Measurements from ENCODE around the gene HOXC5.

HOXC5 gene

DNA sequence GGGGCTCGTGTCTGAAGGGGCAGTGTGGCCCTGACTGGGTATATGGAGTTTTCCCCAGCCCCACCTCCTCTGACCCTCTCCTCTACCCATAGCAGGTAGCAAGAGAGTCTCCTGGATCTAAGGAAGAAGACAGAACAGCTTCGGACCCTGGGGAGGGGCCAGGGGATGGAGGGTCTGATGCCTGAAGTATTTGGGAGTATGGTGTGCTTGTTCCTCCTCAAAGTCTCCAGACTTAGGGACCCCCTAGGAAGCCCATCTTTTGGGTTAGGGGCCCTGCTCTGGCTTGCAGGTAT lies 24.6 kb upstream of the HOXC5 start:
- no peak for DNase-seq

DNA sequence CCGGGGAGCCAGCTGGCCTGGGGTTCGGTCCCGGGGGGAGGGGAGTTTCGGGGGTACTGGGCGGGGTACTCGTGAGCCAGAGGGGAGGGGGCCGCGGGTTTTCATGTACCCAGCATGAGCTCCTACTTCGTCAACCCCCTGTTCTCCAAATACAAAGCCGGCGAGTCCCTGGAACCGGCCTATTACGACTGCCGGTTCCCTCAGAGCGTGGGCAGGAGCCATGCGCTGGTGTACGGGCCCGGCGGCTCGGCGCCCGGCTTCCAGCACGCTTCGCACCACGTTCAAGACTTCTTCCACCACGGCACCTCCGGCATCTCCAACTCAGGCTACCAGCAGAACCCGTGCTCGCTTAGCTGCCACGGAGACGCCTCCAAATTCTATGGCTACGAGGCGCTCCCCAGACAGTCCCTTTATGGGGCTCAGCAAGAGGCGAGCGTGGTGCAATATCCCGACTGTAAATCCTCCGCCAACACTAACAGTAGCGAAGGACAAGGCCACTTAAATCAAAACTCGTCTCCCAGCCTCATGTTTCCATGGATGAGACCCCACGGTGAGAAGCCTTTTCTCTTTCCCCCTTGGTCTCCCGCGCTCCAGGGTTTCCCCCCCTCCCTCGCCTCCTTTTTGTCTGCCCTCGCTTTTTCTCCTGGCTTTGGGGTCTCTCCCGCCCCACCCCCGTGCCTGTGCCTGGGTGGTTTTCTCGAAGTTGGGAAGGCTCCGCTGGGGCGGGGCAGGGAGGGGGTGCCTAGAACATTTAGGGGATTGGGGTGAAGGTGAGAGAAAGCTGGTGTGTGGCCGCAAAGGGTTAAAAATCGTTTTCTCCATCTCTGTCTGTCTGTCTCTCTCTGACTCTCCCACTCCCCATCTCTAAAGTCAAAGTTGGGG lies 23.4 kb upstream of the HOXC5 start:
- peak; percentile 46 for DNase-seq

DNA sequence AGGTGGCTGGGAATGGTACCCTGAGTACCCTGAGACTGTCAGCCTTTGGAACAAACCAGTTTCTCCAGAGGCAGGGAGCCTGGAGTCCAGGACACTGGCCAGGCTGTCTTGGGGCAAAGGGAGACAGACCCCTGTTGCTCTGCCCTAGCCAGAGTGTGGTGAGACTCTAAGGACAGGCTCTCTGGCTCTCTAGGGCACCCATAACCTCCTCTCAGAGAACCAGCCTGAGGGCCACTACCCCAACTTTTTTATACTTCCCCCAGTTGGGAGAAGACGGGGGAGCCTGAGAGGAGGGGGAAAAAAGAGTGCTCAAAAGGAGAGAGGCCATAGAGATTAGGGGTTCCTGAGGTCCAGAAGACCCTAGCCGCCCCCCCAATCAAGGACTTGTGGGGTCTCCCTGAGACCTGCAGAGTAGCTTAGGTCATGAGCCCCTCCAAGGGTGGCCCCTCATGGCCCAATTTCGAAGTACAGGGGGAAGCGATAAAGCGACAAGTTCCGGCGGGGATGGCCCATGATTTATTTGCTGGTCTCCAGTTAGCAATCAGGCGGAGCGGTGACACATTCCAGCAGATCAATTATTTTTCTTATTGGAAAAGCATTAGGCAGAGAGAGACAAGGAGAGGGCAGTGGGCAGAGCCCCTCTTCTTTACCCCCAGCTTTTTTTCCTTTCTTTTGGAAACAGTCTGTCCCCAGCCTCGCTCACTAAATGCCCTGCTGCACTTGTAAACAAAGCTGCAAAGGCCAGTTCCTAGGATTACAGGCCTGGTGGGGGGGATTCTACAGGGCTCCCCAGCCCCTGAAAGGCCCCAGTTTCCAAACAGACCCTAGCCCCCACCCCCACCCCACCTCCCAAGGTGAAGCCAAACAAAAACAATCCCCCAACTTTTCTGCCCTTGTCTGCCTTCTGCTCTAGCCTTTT lies 22.5 kb upstream of the HOXC5 start:
- DNase-seq = no peak

DNA sequence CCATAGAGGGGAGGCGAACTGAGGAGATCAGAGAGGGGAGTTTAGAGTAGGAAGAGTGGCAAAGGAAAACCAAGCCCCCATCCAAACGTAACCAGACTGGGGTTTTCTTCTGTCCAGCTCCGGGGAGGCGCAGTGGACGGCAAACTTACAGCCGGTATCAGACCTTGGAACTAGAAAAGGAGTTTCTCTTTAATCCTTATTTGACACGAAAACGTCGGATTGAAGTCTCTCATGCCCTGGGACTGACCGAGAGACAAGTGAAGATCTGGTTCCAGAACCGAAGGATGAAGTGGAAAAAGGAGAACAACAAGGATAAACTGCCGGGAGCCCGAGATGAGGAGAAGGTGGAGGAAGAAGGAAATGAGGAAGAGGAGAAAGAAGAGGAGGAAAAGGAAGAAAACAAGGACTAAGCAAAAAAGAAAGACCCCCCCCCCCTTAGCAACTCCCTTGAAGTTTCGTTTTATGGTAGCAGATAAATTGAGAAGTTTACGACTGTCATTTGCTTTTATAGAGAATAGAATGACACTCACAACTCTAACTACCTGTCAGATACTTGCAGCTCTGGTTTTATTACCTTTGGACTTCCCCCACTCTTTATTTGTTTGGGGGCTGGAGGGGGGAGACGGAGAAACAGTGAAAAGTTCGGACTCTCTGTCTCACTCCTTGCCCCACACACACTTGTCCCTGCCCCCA lies 21.7 kb upstream of the HOXC5 start:
- DNase-seq = no peak

DNA sequence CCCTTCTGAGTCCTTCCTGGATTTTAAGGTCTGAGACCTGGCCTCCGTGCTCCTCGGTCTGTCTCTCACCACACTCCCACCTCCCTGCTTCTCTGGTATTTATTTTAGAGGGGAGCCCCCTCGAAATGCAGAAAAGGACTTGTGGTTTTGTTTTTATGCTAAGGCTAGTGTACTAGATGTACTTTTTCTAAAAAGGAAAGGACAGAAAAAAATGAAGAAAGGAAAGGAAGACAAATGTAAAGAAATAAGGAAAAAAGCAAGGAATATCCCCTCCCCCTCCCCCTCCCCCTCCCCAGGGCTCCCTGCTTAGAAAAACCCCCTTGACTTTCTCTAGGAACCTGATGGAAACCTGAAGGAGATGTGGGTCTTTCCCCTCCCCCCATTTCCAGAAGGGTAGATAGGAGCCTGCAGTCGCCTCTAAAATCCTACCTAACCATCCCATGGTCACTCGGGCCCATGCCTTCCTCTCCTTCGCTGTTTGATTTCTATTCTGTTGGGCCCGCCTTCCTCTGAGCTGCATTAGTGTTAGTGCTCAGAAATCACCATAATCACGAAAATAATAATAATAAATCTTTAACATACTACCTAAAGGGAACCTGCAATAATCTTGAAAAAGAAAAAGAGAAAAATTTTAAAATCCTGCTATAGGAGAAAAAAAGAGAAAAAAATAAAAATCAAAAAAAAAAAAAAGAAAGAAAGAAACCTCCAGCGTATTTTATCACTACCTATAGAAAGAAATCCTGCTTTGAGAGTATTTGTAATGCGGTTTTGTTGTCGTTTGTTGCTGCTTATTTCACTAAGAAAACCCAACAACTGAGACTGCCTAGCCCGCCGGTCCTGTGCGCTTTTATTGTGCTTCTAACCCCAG lies 21.0 kb upstream of the HOXC5 start:
- no peak for DNase-seq

DNA sequence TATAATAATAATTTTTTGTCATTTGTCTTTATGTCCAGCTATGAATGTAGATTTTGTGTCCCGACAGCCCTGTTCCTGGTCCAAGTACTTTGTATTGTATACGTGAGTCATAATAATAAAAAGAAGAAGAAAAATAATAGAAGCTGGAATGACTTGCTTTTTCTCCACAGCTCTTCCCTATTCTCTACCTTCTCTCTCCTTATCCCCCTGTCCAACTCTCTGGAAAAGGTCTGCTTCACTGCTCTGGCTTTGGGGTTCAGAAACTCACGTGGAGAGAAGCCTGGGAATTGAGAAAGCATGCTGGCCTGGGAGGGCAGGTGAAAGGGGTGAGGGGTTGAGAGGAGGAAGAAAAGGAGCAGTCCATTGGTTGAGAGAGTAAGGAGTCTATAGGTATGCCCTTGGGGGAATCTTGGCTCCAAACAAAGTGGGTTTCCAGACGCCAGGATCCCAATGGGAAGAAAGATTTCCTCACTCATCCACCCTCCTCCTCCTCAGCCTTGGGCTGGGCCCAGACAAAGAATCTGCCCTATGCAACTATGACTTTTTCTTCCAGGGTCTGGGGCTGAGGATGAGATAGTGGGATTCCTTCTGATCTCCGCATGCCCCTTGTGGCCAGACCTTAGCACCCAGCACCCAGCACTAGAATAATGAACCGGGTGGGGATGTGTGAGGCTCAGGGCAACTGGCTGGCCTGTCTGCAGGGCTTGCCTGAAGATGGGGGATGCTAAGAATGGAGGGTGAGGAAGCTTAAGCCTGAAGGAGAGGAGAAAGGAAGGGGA lies 20.0 kb upstream of the HOXC5 start:
- DNase-seq = no peak

DNA sequence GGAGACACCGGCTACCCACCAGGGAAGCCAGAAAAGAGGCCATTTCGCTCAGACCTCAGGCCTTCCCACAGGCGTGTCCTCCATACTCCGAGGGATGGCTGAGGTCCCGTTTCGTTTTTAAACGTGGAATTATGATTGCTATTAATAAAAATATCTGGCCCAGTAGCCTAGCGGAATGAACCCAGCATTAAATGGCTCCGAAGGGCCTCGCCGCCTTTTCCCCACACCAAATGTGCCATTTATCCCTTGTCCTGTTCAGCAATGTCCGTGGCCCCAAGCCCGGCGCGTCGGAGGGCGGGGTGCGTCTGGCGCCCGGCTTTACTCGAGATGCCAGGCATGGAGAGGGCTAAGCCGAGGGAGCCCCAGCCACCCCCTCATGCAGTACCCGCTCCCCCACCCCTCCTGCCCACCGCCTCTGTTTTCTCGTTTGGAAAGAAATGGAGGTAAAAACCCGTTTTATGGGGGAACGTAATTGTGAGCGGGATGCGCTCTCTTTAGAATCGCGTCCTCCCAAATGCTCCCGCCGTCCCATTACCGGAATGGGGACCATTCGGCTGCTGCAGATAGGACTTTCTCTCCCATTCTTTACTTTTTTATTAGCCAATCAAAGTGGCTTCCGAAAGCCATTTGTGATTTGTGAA lies 18.4 kb upstream of the HOXC5 start:
- no peak for DNase-seq

DNA sequence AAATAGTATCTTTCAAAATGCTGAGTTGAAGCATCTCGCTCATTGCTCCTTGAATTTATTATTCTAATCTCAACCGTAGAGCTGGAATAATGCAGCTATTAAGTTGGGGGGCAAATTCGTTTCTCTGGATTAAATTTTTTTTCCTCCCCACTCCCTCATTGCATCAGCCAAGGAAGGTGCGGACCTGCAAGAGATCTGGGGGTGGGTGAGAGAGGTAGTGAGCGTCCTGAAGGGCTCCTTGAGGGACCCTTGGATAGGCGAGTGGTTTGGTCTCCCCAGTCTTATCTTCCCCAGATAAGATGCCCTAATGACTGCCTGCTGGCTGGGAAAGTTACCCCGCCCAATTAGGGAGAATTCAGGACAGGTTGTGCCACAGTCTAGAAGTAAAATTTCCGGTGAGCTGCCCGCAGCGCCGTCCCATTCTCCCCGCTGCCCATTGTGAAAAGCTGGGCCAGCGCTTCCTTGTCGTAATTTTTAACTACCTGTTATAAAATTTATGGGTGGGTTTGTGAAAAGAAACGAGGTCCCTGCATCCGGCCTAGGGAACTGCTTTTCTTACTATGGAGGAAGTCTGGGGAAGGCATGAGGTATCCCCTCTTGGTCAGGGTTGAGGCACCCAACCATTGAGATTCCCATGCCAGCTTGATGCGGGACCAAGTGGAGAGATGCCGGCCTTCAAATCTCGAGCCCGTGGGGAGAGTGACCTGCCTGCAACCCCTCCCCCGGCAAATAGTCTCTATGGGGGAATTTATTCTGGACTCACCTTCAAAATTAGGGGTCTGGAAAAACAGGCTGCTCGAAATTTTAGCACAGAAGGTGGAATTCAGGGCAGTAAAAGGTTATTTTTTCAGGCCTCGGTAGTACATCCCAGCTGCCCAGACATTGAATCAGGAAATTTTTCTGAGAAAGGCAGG lies 17.6 kb upstream of the HOXC5 start:
- no peak for DNase-seq

DNA sequence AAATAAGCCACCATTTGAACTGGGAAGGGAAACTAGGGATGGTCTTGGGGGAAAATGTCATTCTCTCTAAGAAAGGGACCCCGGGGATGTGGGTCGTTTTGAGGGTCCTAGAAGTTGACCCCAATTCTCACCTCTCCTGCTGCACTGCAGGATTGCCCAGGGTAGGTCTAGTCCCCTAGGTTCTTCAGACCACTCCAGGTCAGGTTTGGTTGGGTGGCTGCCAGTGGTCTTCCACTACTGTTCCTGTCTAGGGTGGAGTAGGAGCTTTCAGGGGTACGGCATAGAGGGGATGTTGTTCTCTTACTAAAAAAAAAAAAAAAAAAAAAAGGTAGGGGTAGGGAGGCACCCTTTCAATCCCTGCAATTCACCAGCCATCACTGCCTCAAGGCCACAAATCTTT lies 16.8 kb upstream of the HOXC5 start:
- DNase-seq = no peak

DNA sequence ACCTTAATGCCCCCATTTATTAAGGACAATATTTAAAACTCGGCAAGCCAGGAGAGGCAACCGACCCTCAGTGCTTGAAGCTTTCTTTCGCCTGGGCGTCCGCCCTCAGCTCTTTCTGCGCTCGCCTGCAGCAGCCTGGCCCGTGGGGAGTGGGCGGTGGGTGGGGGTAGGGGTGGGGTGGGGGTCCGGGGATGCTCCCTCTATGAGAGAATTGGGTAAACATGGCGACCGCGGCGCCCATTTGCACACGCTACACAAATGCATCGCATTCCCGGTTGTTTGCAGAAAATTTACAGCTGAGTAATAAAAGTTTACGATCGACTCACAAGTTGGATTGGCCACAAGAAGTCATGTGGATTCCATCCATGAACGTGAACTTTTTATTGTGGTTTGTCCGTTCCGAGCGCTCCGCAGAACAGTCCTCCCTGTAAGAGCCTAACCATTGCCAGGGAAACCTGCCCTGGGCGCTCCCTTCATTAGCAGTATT lies 16.3 kb upstream of the HOXC5 start:
- no peak for DNase-seq

DNA sequence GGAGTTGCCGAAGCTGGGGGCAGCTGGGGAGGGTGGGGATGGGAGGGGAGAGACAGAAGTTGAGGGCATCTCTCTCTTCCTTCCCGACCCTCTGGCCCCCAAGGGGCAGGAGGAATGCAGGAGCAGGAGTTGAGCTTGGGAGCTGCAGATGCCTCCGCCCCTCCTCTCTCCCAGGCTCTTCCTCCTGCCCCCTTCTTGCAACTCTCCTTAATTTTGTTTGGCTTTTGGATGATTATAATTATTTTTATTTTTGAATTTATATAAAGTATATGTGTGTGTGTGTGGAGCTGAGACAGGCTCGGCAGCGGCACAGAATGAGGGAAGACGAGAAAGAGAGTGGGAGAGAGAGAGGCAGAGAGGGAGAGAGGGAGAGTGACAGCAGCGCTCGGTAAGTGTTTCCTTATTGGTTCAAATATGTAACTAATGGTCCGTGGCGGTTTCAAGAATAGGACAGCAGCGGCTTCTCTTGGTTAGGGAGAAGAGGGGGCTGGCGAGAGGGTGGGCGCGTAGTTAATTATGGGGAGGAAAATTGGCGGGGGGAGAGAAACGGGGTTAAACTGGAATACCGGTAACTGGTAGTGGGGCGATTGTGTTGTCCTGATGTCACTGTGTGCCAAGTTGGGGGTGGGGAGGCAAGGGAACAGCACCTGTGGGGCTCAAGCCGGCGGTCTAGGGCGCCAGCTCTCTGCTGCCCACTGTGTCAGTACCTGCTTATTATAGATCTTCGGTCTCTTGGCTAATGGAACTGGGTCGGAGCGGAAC lies 15.6 kb upstream of the HOXC5 start:
- no peak for DNase-seq

DNA sequence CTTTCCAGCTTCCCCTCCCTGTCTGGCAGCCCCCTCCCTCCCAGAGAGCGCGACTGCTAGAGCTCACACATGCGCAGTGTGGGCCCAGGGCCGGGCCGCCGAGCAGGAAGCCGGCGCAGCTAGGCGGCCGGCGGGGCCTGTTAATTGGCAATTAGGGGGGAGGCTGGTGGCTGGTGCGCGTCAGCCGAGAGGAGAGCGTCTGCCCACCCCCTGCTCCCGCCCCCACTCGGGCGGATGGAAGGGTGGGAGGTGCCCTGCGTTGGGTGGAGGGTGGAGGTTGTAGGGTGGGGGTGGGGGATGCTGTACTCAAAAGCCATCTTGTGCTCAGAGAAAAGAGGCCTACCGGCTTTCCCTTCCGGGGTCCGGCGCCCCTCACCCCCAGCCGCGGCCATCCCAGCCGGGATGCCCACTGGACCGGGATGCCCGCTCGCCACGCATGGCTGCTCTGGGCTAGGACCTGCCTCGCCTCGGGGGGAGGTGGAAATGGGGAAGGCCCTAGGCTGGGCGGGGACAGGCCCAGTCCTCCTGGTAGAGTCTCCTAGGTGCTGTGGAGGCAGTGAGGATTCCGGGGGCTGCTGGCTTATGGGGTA lies 14.9 kb upstream of the HOXC5 start:
- DNase-seq = peak; percentile 69

DNA sequence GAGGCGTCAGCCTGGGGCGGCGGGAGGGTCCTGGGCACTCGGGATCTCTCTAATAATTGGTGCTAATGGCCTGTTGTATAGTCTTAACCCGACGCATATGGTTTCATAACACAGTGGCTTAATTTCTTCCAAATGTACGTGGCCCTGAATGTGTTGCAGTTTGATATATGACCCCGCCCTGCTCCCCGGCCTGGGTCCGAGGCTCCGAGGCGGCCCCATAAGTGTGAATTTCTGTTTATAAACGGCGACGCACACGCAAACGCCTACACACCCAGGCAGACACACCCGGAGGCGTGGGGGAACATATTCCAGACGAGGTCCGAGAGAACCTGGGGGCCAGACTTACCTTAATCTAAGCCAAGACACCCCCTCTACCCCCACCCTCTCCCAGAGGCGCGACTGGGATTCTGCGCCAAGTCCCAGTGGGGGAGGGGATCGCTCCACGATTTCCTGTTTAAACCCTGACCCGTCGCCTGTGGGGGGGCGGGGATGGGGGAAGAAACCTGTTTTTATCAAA lies 14.3 kb upstream of the HOXC5 start:
- no peak for DNase-seq

DNA sequence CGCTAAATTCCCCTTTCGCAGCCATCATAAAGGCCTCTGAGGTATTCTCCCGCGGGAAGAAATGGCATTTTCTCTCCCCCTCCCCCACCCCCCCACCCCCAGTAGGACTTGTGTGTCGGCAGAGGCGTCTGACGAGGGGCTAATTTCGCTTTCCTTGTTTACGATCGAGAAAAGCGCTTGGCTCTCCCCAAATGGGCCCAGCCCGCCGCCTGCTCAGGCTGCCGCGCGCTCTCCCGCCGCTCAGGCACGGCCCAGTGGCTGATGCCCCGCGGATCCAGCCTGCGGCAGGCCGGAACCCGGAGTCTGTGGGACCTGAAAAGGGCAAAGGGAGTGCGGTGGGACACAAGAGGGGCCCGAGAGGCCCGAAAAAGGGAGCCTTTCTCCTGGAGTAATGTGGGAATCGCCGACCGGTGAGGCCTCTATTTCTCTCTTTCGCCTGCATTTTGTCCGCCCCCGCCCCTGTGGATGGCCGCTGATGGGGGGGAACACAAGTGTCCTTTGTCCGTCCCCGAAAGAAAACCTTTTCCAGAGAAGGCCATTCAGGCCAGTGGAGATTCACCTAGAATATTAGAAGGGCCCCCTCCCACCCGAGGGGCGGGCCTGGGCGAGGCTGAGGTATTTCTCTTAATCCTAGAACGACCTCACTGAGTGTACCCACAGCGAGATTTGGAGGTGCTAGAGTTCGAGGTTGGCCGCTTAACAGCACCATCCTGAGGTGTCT lies 13.6 kb upstream of the HOXC5 start:
- no peak for DNase-seq

DNA sequence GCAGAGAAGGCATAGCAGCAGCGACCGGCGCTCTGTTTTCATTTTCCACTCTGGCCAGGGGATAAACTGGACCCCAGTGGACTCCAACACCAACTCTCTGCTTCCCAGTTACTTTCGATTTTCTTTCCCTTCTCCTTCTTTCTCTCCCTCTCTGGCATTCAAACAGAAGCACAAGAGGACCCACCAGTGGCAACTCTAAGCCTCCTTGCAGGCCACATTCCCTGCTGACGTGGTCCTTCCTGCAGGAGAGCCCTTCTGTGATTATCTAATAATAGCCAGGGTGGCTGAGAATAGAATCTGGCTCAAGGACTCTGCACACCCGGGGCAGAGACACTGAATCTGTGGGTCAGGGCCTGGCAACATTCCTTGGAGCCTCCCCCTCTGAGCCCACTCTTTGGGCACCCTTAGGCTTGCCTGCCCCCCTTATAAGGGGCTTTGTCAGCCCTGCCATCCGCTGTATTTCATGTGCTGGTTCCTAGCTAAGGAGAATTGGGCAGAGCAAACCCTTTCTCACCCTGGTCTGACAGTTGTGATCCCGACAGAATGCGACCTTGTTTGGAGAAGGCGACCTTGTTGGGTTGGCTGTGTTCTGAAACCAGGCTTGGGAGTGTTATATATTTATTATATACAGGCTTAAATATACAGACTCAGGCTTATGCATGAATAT lies 12.8 kb upstream of the HOXC5 start:
- no peak for DNase-seq

DNA sequence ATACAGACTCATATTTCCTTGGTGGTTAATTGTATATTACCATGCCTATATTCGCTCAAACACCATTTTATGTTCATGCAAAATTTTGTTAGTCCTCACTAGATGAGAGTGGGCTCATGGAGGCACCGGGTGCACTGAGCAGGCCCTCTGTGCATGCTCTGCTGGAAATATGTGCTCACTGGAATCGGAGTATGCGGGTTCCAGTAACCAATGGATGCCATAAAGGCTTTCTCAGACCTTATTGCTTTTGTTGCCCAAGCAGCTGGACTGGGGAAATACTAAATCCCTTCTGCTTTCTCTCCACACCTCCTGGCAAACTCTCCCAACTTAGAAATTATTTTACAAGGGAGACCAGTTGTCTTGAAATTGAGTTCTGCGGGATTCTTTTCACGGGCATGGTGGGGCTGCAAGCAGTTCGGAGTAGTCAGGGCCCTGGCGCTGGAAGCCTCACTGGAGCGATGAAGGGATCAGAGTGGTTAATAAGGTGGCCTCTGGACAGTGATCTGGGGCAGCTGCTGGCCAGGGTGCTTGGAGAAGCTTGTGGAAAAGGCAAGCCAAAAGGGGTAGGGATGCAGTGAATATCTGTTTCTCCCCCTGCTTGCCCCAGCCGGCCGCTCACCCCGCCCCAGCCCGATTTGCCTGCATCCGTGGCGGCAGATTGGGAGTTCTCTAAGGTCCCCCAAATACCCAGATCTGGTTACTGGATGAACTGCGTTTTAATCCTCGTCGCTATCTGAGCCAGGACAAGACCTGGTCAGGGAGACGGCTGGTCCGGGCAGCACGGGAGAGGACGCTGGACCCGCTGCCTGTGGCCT lies 12.1 kb upstream of the HOXC5 start:
- no peak for DNase-seq

Measured in activated T-cell treated with anti-CD3 and anti-CD28 coated beads, Interleukin-2, amount 50 U/mL, for 1 hour (primary cell).